ENCODE data around the gene ZNF276.

Gene ZNF276

GRCh38 chr16:89730610-89731234 is 9.4 kb downstream of the ZNF276 start:
- no peak overlapping the region for H3K27ac ChIP-seq
- no peak for TF ChIP-seq CTCF (conservative IDR thresholded peaks at IDR 0.05)

- H3K27ac ChIP-seq, result no peak overlapping the region
- TF ChIP-seq CTCF (conservative IDR thresholded peaks at IDR 0.05), result no peak
Measured at GRCh38 chr16:89732142-89732917, 11.0 kb downstream of the ZNF276 start.

- H3K27ac ChIP-seq, result no peak overlapping the region
- no peak for TF ChIP-seq CTCF (conservative IDR thresholded peaks at IDR 0.05)
Measured at GRCh38 chr16:89732918-89733242, 11.5 kb downstream of the ZNF276 start.

GRCh38 chr16:89733322-89733721 is 12.0 kb downstream of the ZNF276 start:
- H3K27ac ChIP-seq, result no peak overlapping the region
- TF ChIP-seq CTCF (conservative IDR thresholded peaks at IDR 0.05), result no peak

- no peak for TF ChIP-seq CTCF (conservative IDR thresholded peaks at IDR 0.05)
- no peak overlapping the region for H3K27ac ChIP-seq
Measured at GRCh38 chr16:89733792-89734191, 12.5 kb downstream of the ZNF276 start.

GRCh38 chr16:89736554-89736953 is 15.2 kb downstream of the ZNF276 start:
- no peak for TF ChIP-seq CTCF (conservative IDR thresholded peaks at IDR 0.05)
- H3K27ac ChIP-seq, result no peak overlapping the region

GRCh38 chr16:89737341-89738071 is 16.2 kb downstream of the ZNF276 start:
- TF ChIP-seq CTCF (conservative IDR thresholded peaks at IDR 0.05), result no peak
- H3K27ac ChIP-seq, result no peak overlapping the region
